Natural killer cell (primary cell): ENCODE results near the gene LDLRAP1. TPM values are rescaled to one million over a fixed set of nuclear protein-coding genes. Genes with fewer than 3 reads are reported as not detected.
A peak's percentile ranks its signal among the peaks of the same experiment; 100 is the strongest.

Source experiments
- ATAC-seq, 3 donors: fragments of 150-1000 bp in 2 of 3; fragments of 200-7000 bp in 1 of 3; cut with Tn5 transposase; 1 replicate in 1 of 3; 2 replicates in 2 of 3; pipeline ENCODE4 v1.10.0; 2021; ENCODE audit warnings: mild to moderate bottlenecking in 2 of 3, moderate library complexity in 2 of 3
- DNase-seq, 2 donors: peaks; one replicate each; pipeline versions ENCODE4 v3.0.0 to v3.0.0-alpha.2; 2013 to 2021; ENCODE audit warnings: mixed read lengths in 1 of 2
- H3K27ac ChIP-seq: one replicate; pipeline ENCODE4 v1.5.1; 2013; ENCODE audit warnings: mild to moderate bottlenecking, low read length
- H3K27me3 ChIP-seq: one replicate; pipeline ENCODE4 v1.6.1; 2013; ENCODE audit warnings: low read length; ENCODE audit not compliant: control insufficient read depth, insufficient read depth
- H3K36me3 ChIP-seq: one replicate; pipeline ENCODE4 v1.6.1; 2013; ENCODE audit warnings: low read length; ENCODE audit not compliant: control insufficient read depth, insufficient read depth
- H3K4me1 ChIP-seq: one replicate; pipeline ENCODE4 v1.6.1; 2013; ENCODE audit warnings: low read length; ENCODE audit not compliant: control insufficient read depth, insufficient read depth
- H3K4me3 ChIP-seq: one replicate; pipeline ENCODE4 v1.5.1; 2013; ENCODE audit warnings: low read length
- H3K9me3 ChIP-seq: one replicate; pipeline ENCODE4 v1.6.1; 2013; ENCODE audit warnings: low read length; ENCODE audit not compliant: control insufficient read depth, insufficient read depth
- H3K27ac Mint-ChIP-seq, 2 donors: one replicate each; pipeline ENCODE4 v1.8.0; 2022; ENCODE audit warnings: mild to moderate bottlenecking in 2 of 2, mixed read lengths in 2 of 2, moderate library complexity in 1 of 2
- H3K27me3 Mint-ChIP-seq, 2 donors: one replicate each; pipeline ENCODE4 v1.8.0; 2022; ENCODE audit warnings: low read depth in 2 of 2, mixed read lengths in 2 of 2
- H3K36me3 Mint-ChIP-seq: one replicate; pipeline ENCODE4 v1.8.0; 2022; ENCODE audit warnings: mixed read lengths
- H3K4me1 Mint-ChIP-seq, 2 donors: one replicate each; pipeline ENCODE4 v1.8.0; 2022; ENCODE audit warnings: mixed read lengths in 2 of 2
- H3K4me3 Mint-ChIP-seq: one replicate; pipeline ENCODE4 v1.8.0; 2022; ENCODE audit warnings: mild to moderate bottlenecking, moderate library complexity, mixed read lengths
- H3K9me3 Mint-ChIP-seq, 2 donors: one replicate each; pipeline ENCODE4 v1.8.0; 2022; ENCODE audit warnings: mixed read lengths in 2 of 2
- CTCF ChIP-seq: fragments of 200-600 bp; IDR thresholded peaks from one replicate; pipeline ENCODE4 v1.8.0; 2022; ENCODE audit warnings: antibody characterized with exemption
- WGBS: methylation state at CpG from one replicate; pipeline ENCODE4 v1.1.7; 2013; ENCODE audit warnings: missing lambda C conversion rate; ENCODE audit not compliant: insufficient coverage; 5-methylcytosine and 5-hydroxymethylcytosine counted together
- intact Hi-C: fragments of 100-400 bp; cut with micrococcal nuclease; formaldehyde crosslinking; loops from one replicate; pipeline ENCODE4 v1.14.2; 2022
- total RNA-seq, 4 donors: library from RNA; stranded (reverse); fragments of 120-200 nt in 1 of 4; gene quantifications; one replicate each; pipeline versions ENCODE4 v1.2.3 to v1.2.4, GENCODE V29; 2013 to 2022

Gene LDLRAP1
- total RNA-seq, 3 donors from 2014 or later (not counting 1 experiment from before 2014, with no cell fraction given) = 25.2 to 34.0 (median 27.4) TPM

- Histone ChIP-seq H3K4me1 (peaks cover 45% of the 10 kb centered on the region), H3K36me3 (peaks cover 9% of the 10 kb centered on the region), H3K27ac (no peak overlapping the region), H3K9me3 (no peaks in the 10 kb centered on the region), H3K27me3 (no peaks in the 10 kb centered on the region), H3K4me3 (no peak overlapping the region)
- no peak overlapping the region for H3K4me3 Mint-ChIP-seq
- peaks cover 0 to 2% of the 10 kb centered on the region in 2 donors for H3K27me3 Mint-ChIP-seq
- ATAC-seq (no peak), DNase-seq (no peak)
- intact Hi-C loops = no loop called here
- no peak for TF ChIP-seq CTCF
- H3K4me1 Mint-ChIP-seq = peaks cover 7 to 51% of the 10 kb centered on the region in 2 donors
- no peaks in the 10 kb centered on the region for H3K9me3 Mint-ChIP-seq
- WGBS = 82% methylated on average over 20 of the region's 21 CpGs
- no peaks in the 10 kb centered on the region for H3K36me3 Mint-ChIP-seq
- peak overlapping the region; percentile 32 to 72 for H3K27ac Mint-ChIP-seq
Observed at GRCh38 chr1:25568090-25568833, 24.9 kb downstream of the LDLRAP1 start.

GRCh38 chr1:25568834-25569596, 25.6 kb downstream of the LDLRAP1 start:
- no peaks in the 10 kb centered on the region for H3K36me3 Mint-ChIP-seq
- H3K4me1 Mint-ChIP-seq = peaks cover 7 to 50% of the 10 kb centered on the region in 2 donors
- H3K27ac ChIP-seq = no peak overlapping the region

GRCh38 chr1:25569597-25570396, 26.4 kb downstream of the LDLRAP1 start:
- H3K4me1 ChIP-seq = peaks cover 30% of the 10 kb centered on the region
- H3K27me3 Mint-ChIP-seq = peaks cover 0 to 2% of the 10 kb centered on the region in 2 donors
- peaks cover 3% of the 10 kb centered on the region for H3K36me3 ChIP-seq
- DNase-seq = no peak
- peaks cover 7 to 43% of the 10 kb centered on the region in 2 donors for H3K4me1 Mint-ChIP-seq
- ATAC-seq = no peak
- no peaks in the 10 kb centered on the region for H3K27me3 ChIP-seq
- H3K27ac ChIP-seq = no peak overlapping the region
- H3K4me3 Mint-ChIP-seq = no peak overlapping the region
- no peak overlapping the region for H3K4me3 ChIP-seq
- H3K36me3 Mint-ChIP-seq = no peaks in the 10 kb centered on the region
- no peaks in the 10 kb centered on the region for H3K9me3 Mint-ChIP-seq
- H3K9me3 ChIP-seq = no peaks in the 10 kb centered on the region
- 93% methylated on average over 18 of the region's 18 CpGs for WGBS
- no peak for TF ChIP-seq CTCF
- intact Hi-C loops = no loop called here
- peak overlapping the region in 1 of 2 donors; percentile 72 for H3K27ac Mint-ChIP-seq

More at GRCh38 chr1:25568834-25569596, 25.6 kb downstream of the LDLRAP1 start:
- Histone ChIP-seq H3K4me1 (peaks cover 38% of the 10 kb centered on the region), H3K27me3 (no peaks in the 10 kb centered on the region), H3K9me3 (no peaks in the 10 kb centered on the region), H3K4me3 (no peak overlapping the region), H3K36me3 (peaks cover 9% of the 10 kb centered on the region)
- peak in 2 of 3 donors; percentile 12 to 58 for ATAC-seq
- Mint-ChIP-seq H3K4me3 (no peak overlapping the region), H3K27me3 (peaks cover 0 to 2% of the 10 kb centered on the region in 2 donors), H3K9me3 (no peaks in the 10 kb centered on the region), H3K27ac (peak overlapping the region in 1 of 2 donors; percentile 72)
- intact Hi-C loops = no loop called here
- TF ChIP-seq CTCF = no peak
- 82% methylated on average over 21 of the region's 21 CpGs for WGBS
- DNase-seq = no peak
